PC-3 (cell line): ENCODE data around the gene OTOR. TPM values are rescaled to one million over a fixed set of nuclear protein-coding genes. Genes with fewer than 3 reads are reported as not detected.

Source experiments
- ATAC-seq: fragments of 200-7000 bp; cut with Tn5 transposase; 2 replicates; pipeline ENCODE4 v1.9.1; 2020; ENCODE audit warnings: mild to moderate bottlenecking, moderate library complexity
- BruUV-seq: library from RNA; stranded (reverse); fragments of 400-500 nt; replicated peaks from 2 replicates; lab custom pipeline; 2021; lab: Mats Ljungman, UMichigan
- CTCF ChIA-PET: fragments of 300-600 bp; sonication (Branson Sonifier 250); formaldehyde crosslinking; loops from one replicate; lab custom pipeline; 2022; ENCODE audit warnings: antibody characterized with exemption; lab: Charles Lee
- POLR2A ChIA-PET: fragments of 300-600 bp; sonication (Branson Sonifier 250); formaldehyde crosslinking; loops from one replicate; lab custom pipeline; 2022; ENCODE audit warnings: antibody characterized with exemption; ENCODE audit not compliant: unreplicated experiment; lab: Charles Lee
- DNase-seq: peaks from one replicate; pipeline ENCODE4 v3.0.0-alpha.2; 2015
- H2AFZ ChIP-seq: fragments of 300-600 bp; sonication (generic); 2 replicates; pipeline ENCODE4 v1.6.0; 2016; ENCODE audit warnings: antibody characterized with exemption, low read length
- H3F3A ChIP-seq: fragments of 300-600 bp; sonication (generic); one replicate; pipeline ENCODE4 v1.6.0; 2017; ENCODE audit warnings: antibody characterized with exemption, low read length, control low read depth, mild to moderate bottlenecking; ENCODE audit not compliant: unreplicated experiment
- H3K27ac ChIP-seq: fragments of 300-600 bp; sonication (generic); 2 replicates; pipeline ENCODE4 v1.5.1; 2016; ENCODE audit warnings: mild to moderate bottlenecking, low read length
- H3K27me3 ChIP-seq: fragments of 300-600 bp; sonication (generic); 2 replicates; pipeline ENCODE4 v1.6.1; 2016; ENCODE audit warnings: low read length, mixed read lengths
- H3K36me3 ChIP-seq: fragments of 300-600 bp; sonication (generic); 2 replicates; pipeline ENCODE4 v1.6.1; 2016; ENCODE audit warnings: low read depth, mixed run types, low read length, mixed read lengths
- H3K4me1 ChIP-seq: fragments of 300-600 bp; sonication (generic); 2 replicates; pipeline ENCODE4 v1.5.1; 2016; ENCODE audit warnings: low read length; ENCODE audit not compliant: insufficient read depth
- H3K4me2 ChIP-seq: fragments of 300-600 bp; sonication (generic); 2 replicates; pipeline ENCODE4 v1.6.0; 2016; ENCODE audit warnings: low read length
- H3K4me3 ChIP-seq: fragments of 300-600 bp; sonication (generic); 2 replicates; pipeline ENCODE4 v1.5.1; 2016; ENCODE audit warnings: mild to moderate bottlenecking, low read length, mixed read lengths
- H3K79me2 ChIP-seq: fragments of 300-600 bp; sonication (generic); 2 replicates; pipeline ENCODE4 v1.6.1; 2017; ENCODE audit warnings: low read length, mixed read lengths
- H3K9ac ChIP-seq: fragments of 300-600 bp; sonication (generic); 2 replicates; pipeline ENCODE4 v1.6.0; 2016; ENCODE audit warnings: mild to moderate bottlenecking, low read length
- H3K9me2 ChIP-seq: fragments of 300-600 bp; sonication (generic); replicated peaks from 2 replicates; pipeline ENCODE4 v1.6.1; 2016; ENCODE audit warnings: mixed run types, low read length, mixed read lengths
- H3K9me3 ChIP-seq: fragments of 300-600 bp; sonication (generic); 2 replicates; pipeline ENCODE4 v1.6.1; 2016; ENCODE audit warnings: low read length, mixed read lengths
- H4K20me1 ChIP-seq: fragments of 300-600 bp; sonication (generic); 2 replicates; pipeline ENCODE4 v1.6.1; 2016; ENCODE audit warnings: low read length, mixed read lengths
- CTCF ChIP-seq: fragments of 300-600 bp; sonication (generic); conservative IDR thresholded peaks from 2 replicates; pipeline ENCODE4 v1.5.1; 2017; ENCODE audit warnings: antibody characterized with exemption, low read depth, mild to moderate bottlenecking, low read length
- EZH2 ChIP-seq: fragments of 300-600 bp; sonication (generic); IDR thresholded peaks from one replicate; pipeline ENCODE4 v1.6.1; 2017; ENCODE audit warnings: antibody characterized with exemption, mild to moderate bottlenecking, low read length; ENCODE audit not compliant: unreplicated experiment
- EZH2phosphoT487 ChIP-seq: fragments of 300-600 bp; sonication (generic); IDR thresholded peaks from 2 replicates; pipeline ENCODE4 v1.6.1; 2018; ENCODE audit warnings: mild to moderate bottlenecking, antibody characterized with exemption, low read length, borderline replicate concordance
- intact Hi-C: fragments of 100-400 bp; cut with micrococcal nuclease; formaldehyde crosslinking; loops from 2 replicates; pipeline ENCODE4 v1.9.0; 2023
- total RNA-seq: library from RNA; depleted of rRNA; stranded (reverse); fragments of >200 nt; gene quantifications from 2 replicates; pipeline ENCODE4 v1.2.3, GENCODE V29; 2014

The OTOR gene
- total RNA-seq, 1 experiment from 2014 or later, result not detected

- Histone ChIP-seq H3K79me2 (no peaks in the 10 kb centered on the region), H3K9ac (no peak overlapping the region), H3K9me2 (no peaks in the 10 kb centered on the region), H3K36me3 (no peaks in the 10 kb centered on the region), H3K4me2 (no peak overlapping the region), H3K4me1 (no peaks in the 10 kb centered on the region), H4K20me1 (no peaks in the 10 kb centered on the region), H3F3A (no peaks in the 10 kb centered on the region), H3K4me3 (no peak overlapping the region), H3K9me3 (no peaks in the 10 kb centered on the region), H2AFZ (no peak overlapping the region), H3K27me3 (peaks cover 61% of the 10 kb centered on the region), H3K27ac (no peak overlapping the region)
- ChIA-PET CTCF (no interaction called here), POLR2A (no interaction called here)
- no TSS peak for BruUV-seq
- intact Hi-C loops, result no loop called here
- DNase-seq, result no peak
- no peak for ATAC-seq
- TF ChIP-seq EZH2phosphoT487 (no peak), CTCF (no peak), EZH2 (no peak)
Observed at GRCh38 chr20:16709017-16709416, 39.1 kb upstream of the OTOR start.

DNA sequence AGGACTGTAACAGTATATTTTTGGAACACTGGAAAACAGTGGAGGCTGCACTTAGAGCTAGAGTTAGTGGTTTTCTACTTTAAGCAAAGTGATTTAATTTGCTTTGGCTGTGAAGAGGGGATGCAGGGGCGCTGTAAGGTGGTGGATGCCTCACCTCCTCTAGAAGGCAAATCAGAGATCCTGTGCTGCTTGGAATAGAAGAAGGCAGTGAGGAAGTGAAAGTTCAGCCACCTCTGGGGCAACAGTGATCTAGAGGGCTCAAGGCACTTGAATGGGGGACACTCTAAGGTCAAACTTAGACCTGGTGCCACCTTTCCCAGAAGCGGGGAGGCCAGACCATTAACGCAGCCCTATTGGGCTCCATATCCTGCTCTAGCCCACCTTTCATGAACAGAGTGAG, 37.4 kb upstream of the OTOR start:
- ATAC-seq (no peak), DNase-seq (no peak)
- Histone ChIP-seq H3K4me3 (no peak overlapping the region), H3K27me3 (peaks cover 77% of the 10 kb centered on the region), H3K4me2 (no peak overlapping the region), H3K9me3 (no peaks in the 10 kb centered on the region), H4K20me1 (no peaks in the 10 kb centered on the region), H3K9me2 (no peaks in the 10 kb centered on the region), H3F3A (no peaks in the 10 kb centered on the region), H2AFZ (no peak overlapping the region), H3K79me2 (no peaks in the 10 kb centered on the region), H3K4me1 (no peaks in the 10 kb centered on the region), H3K36me3 (no peaks in the 10 kb centered on the region), H3K9ac (no peak overlapping the region), H3K27ac (no peak overlapping the region)
- BruUV-seq, result no TSS peak
- TF ChIP-seq EZH2, result no peak
- intact Hi-C loops, result no loop called here
- ChIA-PET POLR2A (no interaction called here), CTCF (no interaction called here)

GRCh38 chr20:16711661-16712258, 36.4 kb upstream of the OTOR start:
- Histone ChIP-seq H3K79me2 (no peaks in the 10 kb centered on the region), H3K27ac (no peak overlapping the region), H3K9ac (no peak overlapping the region), H2AFZ (no peak overlapping the region), H3K9me3 (no peaks in the 10 kb centered on the region), H3K4me3 (no peak overlapping the region), H3K4me1 (no peaks in the 10 kb centered on the region), H4K20me1 (no peaks in the 10 kb centered on the region), H3K36me3 (no peaks in the 10 kb centered on the region), H3K9me2 (no peaks in the 10 kb centered on the region), H3K27me3 (peaks cover 85% of the 10 kb centered on the region), H3K4me2 (no peak overlapping the region), H3F3A (no peaks in the 10 kb centered on the region)
- no TSS peak for BruUV-seq
- TF ChIP-seq EZH2phosphoT487, result no peak
- TF ChIP-seq CTCF, result no peak
- TF ChIP-seq EZH2, result no peak
- DNase-seq (no peak), ATAC-seq (no peak)
- intact Hi-C loops, result no loop called here
- ChIA-PET CTCF (no interaction called here), POLR2A (no interaction called here)
